Sigmoid colon (tissue), 7 donors: ENCODE data around the gene PFDN4. TPM values are rescaled to one million over a fixed set of nuclear protein-coding genes. Genes with fewer than 3 reads are reported as not detected.

Experiments
- DNase-seq: peaks from one replicate; pipeline ENCODE4 v3.0.0-alpha.2; 2019
- H3K27ac ChIP-seq, 4 donors: fragments of 200-600 bp; sonication (generic); one replicate each; pipeline ENCODE4 v1.5.1; 2016 to 2019; ENCODE audit warnings: mild to moderate bottlenecking in 1 of 4
- H3K27me3 ChIP-seq, 3 donors: fragments of 200-600 bp; sonication (generic); one replicate each; pipeline ENCODE4 v1.5.1; 2019; ENCODE audit warnings: mild to moderate bottlenecking in 1 of 3
- H3K36me3 ChIP-seq, 4 donors: fragments of 200-600 bp; sonication (generic); one replicate each; pipeline ENCODE4 v1.5.1; 2016 to 2019
- H3K4me1 ChIP-seq, 4 donors: fragments of 200-600 bp; sonication (generic); one replicate each; pipeline ENCODE4 v1.5.1; 2017 to 2019
- H3K4me3 ChIP-seq, 4 donors: fragments of 200-600 bp; sonication (generic); one replicate each; pipeline ENCODE4 v1.5.1; 2017 to 2019; ENCODE audit warnings: mild to moderate bottlenecking in 2 of 4, moderate library complexity in 1 of 4
- H3K9me3 ChIP-seq, 4 donors: fragments of 200-600 bp in 3 of 4; sonication (generic) in 3 of 4; one replicate each; pipeline versions ENCODE4 v1.5.1 to v1.6.1; 2013 to 2019
- CTCF ChIP-seq, 4 experiments: fragments of 450-650 bp in 3 of 4; fragments of 200-600 bp in 1 of 4; IDR thresholded peaks; one replicate each; pipeline ENCODE4 v1.5.1; 2016 to 2019; ENCODE audit warnings: antibody characterized with exemption in 4 of 4, mild to moderate bottlenecking in 3 of 4, moderate library complexity in 2 of 4
- EP300 ChIP-seq, 4 donors: sonication (generic); formaldehyde crosslinking; IDR thresholded peaks; one replicate each; pipeline ENCODE4 v1.6.1; 2017; ENCODE audit warnings: antibody characterized with exemption in 4 of 4
- POLR2A ChIP-seq, 2 donors: fragments of 450-650 bp; IDR thresholded peaks; one replicate each; pipeline ENCODE4 v1.6.1; 2016; ENCODE audit warnings: antibody characterized with exemption in 2 of 2, mild to moderate bottlenecking in 2 of 2, moderate library complexity in 2 of 2
- POLR2AphosphoS5 ChIP-seq, 4 donors: sonication (generic); formaldehyde crosslinking; IDR thresholded peaks; one replicate each; pipeline ENCODE4 v1.6.1; 2017; ENCODE audit warnings: antibody characterized with exemption in 4 of 4
- WGBS, 2 donors: extraction: QIAGEN DNeasy Blood & Tissue Kit; methylation state at CpG; one replicate each; pipeline ENCODE4 v1.1.7; 2013; 5-methylcytosine and 5-hydroxymethylcytosine counted together
- intact Hi-C: fragments of 100-400 bp; cut with DNase I; formaldehyde crosslinking; loops from one replicate; pipeline ENCODE4 v1.15.1; 2023
- polyA plus RNA-seq, 3 donors: library from polyadenylated mRNA; stranded (reverse); fragments of 200-250 nt; gene quantifications; one replicate each; pipeline ENCODE4 v1.2.3, GENCODE V29; 2013
- total RNA-seq, 4 donors: library from RNA; depleted of rRNA; stranded (reverse); fragments of >200 nt; gene quantifications; one replicate each; pipeline ENCODE4 v1.1.0, GENCODE V29; 2016
- donor health status: healthy with polysubstance abuse.
- donor health status: Bipolar disorder and iron deficiency.
- donor health status: healthy.

Gene PFDN4
- total and polyA plus RNA-seq, 7 donors: 55.3 to 284 (median 101) TPM

- H3K4me1 ChIP-seq: no peaks in the 10 kb centered on the region
- no peak for DNase-seq
- intact Hi-C loops: no loop called here
- H3K4me3 ChIP-seq: no peak overlapping the region
- TF ChIP-seq EP300 (IDR thresholded peaks at IDR 0.05) (no peak), CTCF (IDR thresholded peaks at IDR 0.05) (no peak), POLR2AphosphoS5 (IDR thresholded peaks at IDR 0.05) (no peak), POLR2A (IDR thresholded peaks at IDR 0.05) (no peak)
- H3K27ac ChIP-seq: no peak overlapping the region
- no peaks in the 10 kb centered on the region for H3K36me3 ChIP-seq
- 83 to 91% methylated on average over 9 of the region's 9 CpGs for WGBS, 2 donors
- H3K9me3 ChIP-seq: no peaks in the 10 kb centered on the region
- no peaks in the 10 kb centered on the region for H3K27me3 ChIP-seq
Measured at GRCh38 chr20:54161008-54161820, 46.7 kb upstream of the PFDN4 start.

- no peak for DNase-seq
- Histone ChIP-seq H3K4me1 (no peaks in the 10 kb centered on the region), H3K4me3 (no peak overlapping the region), H3K27ac (no peak overlapping the region), H3K9me3 (no peaks in the 10 kb centered on the region), H3K36me3 (no peaks in the 10 kb centered on the region), H3K27me3 (peaks cover 0 to 3% (median 0%) of the 10 kb centered on the region in 3 donors)
- intact Hi-C loops: no loop called here
- 83 to 89% methylated on average over 4 of the region's 4 CpGs for WGBS, 2 donors
- TF ChIP-seq POLR2AphosphoS5 (IDR thresholded peaks at IDR 0.05): no peak
Measured at GRCh38 chr20:54161821-54162149, 46.1 kb upstream of the PFDN4 start.

- Histone ChIP-seq H3K4me1 (no peaks in the 10 kb centered on the region), H3K4me3 (no peak overlapping the region), H3K27ac (no peak overlapping the region), H3K27me3 (peaks cover 0 to 10% (median 0%) of the 10 kb centered on the region in 3 donors), H3K36me3 (no peaks in the 10 kb centered on the region), H3K9me3 (no peaks in the 10 kb centered on the region)
- TF ChIP-seq POLR2A (IDR thresholded peaks at IDR 0.05) (no peak), POLR2AphosphoS5 (IDR thresholded peaks at IDR 0.05) (no peak), CTCF (IDR thresholded peaks at IDR 0.05) (no peak), EP300 (IDR thresholded peaks at IDR 0.05) (no peak)
- intact Hi-C loops: no loop called here
- DNase-seq: no peak
- 60 to 84% methylated on average over 16 of the region's 16 CpGs for WGBS, 2 donors
Measured at GRCh38 chr20:54162378-54163009, 45.4 kb upstream of the PFDN4 start.

GRCh38 chr20:54163402-54163801 is 44.5 kb upstream of the PFDN4 start:
- 85 to 86% methylated on average over 5 of the region's 5 CpGs for WGBS, 2 donors
- H3K36me3 ChIP-seq: no peaks in the 10 kb centered on the region
- TF ChIP-seq EP300 (IDR thresholded peaks at IDR 0.05): no peak
- no peak for TF ChIP-seq CTCF (IDR thresholded peaks at IDR 0.05)
- no peak for TF ChIP-seq POLR2AphosphoS5 (IDR thresholded peaks at IDR 0.05)
- no peak for TF ChIP-seq POLR2A (IDR thresholded peaks at IDR 0.05)
- H3K9me3 ChIP-seq: no peaks in the 10 kb centered on the region
- no peak for DNase-seq
- H3K27me3 ChIP-seq: peaks cover 0 to 19% (median 7%) of the 10 kb centered on the region in 3 donors
- no peaks in the 10 kb centered on the region for H3K4me1 ChIP-seq
- H3K27ac ChIP-seq: no peak overlapping the region
- intact Hi-C loops: no loop called here
- H3K4me3 ChIP-seq: no peak overlapping the region

GRCh38 chr20:54165014-54165413 is 42.9 kb upstream of the PFDN4 start:
- Histone ChIP-seq H3K27ac (no peak overlapping the region), H3K27me3 (peaks cover 0 to 31% (median 13%) of the 10 kb centered on the region in 3 donors), H3K9me3 (no peaks in the 10 kb centered on the region), H3K4me3 (no peak overlapping the region), H3K4me1 (no peaks in the 10 kb centered on the region), H3K36me3 (no peaks in the 10 kb centered on the region)
- intact Hi-C loops: no loop called here
- TF ChIP-seq POLR2AphosphoS5 (IDR thresholded peaks at IDR 0.05) (no peak), CTCF (IDR thresholded peaks at IDR 0.05) (no peak), POLR2A (IDR thresholded peaks at IDR 0.05) (no peak), EP300 (IDR thresholded peaks at IDR 0.05) (no peak)
- WGBS, 2 donors: 94 to 96% methylated on average over 9 of the region's 9 CpGs
- DNase-seq: no peak
